Right ventricle myocardium inferior (tissue), 1 donor: ENCODE results near the gene TOGARAM1. TPM values are rescaled to one million over a fixed set of nuclear protein-coding genes. Genes with fewer than 3 reads are reported as not detected.
"Not testable (repeated sequence)": the region's sequence is repeated elsewhere in the genome, so short reads cannot be mapped to it uniquely, and the experiment has no call there.

Source experiments
- ATAC-seq: fragments of 200-7000 bp; cut with Tn5 transposase; one replicate; pipeline ENCODE4 v1.9.1; 2020; ENCODE audit warnings: mild to moderate bottlenecking, moderate library complexity
- DNase-seq: peaks from one replicate; pipeline ENCODE4 v3.0.0; 2021; ENCODE audit errors: missing footprints
- intact Hi-C: fragments of 100-400 bp; cut with DNase I; formaldehyde crosslinking; loops from one replicate; pipeline ENCODE4 v1.11.0; 2022
- total RNA-seq: library from RNA; stranded (reverse); fragmentation: NEBNext Ultra II Directional; extraction: Animal tissue kit (Norgen Biotek cat#: 25700); gene quantifications from one replicate; pipeline ENCODE4 v1.2.1, GENCODE V29; 2021
- donor health status: DM: no; HTN: yes; CAD: no; lungs with severe emphysema.

TOGARAM1 gene
- total RNA-seq, 1 donor from 2014 or later, result 20.5 TPM

DNA sequence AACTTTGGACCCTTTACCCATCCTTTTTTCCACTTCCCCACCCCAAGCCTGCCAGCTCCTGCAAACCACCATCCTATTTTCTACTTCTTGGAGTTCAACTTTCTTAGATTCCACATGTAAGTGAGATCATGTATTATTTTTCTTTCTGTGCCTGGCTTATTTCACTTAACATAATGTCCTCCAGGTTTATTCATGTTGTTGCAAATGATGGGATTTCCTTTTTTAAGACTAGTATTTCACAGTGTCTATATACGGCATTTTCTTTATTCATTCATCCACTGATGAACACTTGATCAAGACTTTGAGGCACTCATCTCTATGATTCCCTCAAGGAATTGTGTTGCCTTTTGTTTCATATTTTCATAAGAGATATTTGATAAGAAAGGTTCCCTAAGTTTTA is 116.3 kb downstream of the TOGARAM1 start:
- ATAC-seq (no peak), DNase-seq (no peak)
- intact Hi-C loops, result no loop called here

DNA sequence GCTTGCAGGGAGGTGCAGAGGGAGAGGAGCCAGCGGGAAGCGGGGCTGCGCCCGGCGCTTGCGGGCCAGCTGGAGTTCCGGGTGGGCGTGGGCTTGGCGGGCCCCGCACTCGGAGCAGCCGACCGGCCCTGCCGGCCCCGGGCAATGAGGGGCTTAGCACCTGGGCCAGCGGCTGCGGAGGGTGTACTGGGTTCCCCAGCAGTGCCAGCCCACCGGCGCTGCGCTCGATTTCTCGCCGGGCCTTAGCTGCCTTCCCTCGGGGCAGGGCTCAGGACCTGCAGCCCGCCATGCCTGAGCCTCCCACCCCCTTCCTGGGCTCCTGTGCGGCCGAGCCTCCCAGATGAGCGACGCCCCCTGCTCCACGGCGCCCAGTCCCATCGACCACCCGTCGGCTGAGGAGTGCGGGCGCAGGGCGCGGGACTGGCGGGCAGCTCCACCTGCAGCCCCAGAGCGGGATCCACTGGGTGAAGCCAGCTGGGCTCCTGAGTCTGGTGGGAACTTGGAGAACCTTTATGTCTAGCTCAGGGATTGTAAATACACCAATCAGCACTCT is 118.5 kb downstream of the TOGARAM1 start:
- not testable (repeated sequence) for ATAC-seq, DNase-seq
- intact Hi-C loops, result loop anchor here (5.0 kb wide), 2 partner anchors 118 to 183 kb away; partner anchors contain the start of genes KLHL28 and TOGARAM1

DNA sequence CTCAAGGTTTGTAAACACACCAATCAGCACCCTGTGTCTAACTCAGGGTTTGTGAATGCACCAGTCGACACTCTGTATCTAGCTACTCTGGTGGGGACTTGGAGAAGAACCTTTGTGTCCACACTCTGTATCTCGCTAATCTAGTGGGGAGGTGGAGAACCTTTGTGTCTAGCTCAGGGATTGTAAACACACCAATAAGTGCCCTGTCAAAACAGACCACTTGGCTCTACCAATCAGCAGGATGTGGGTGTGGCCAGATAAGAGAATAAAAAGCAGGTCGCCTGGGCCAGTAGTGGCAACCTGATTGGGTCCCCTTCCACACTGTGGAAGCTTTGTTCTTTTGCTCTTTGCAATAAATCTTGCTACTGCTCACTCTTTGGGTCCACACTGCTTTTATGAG is 119.1 kb downstream of the TOGARAM1 start:
- ATAC-seq, DNase-seq: not testable (repeated sequence)
- intact Hi-C loops, result loop anchor here (5.0 kb wide), 2 partner anchors 119 to 184 kb away; partner anchors contain the start of genes KLHL28 and TOGARAM1

DNA sequence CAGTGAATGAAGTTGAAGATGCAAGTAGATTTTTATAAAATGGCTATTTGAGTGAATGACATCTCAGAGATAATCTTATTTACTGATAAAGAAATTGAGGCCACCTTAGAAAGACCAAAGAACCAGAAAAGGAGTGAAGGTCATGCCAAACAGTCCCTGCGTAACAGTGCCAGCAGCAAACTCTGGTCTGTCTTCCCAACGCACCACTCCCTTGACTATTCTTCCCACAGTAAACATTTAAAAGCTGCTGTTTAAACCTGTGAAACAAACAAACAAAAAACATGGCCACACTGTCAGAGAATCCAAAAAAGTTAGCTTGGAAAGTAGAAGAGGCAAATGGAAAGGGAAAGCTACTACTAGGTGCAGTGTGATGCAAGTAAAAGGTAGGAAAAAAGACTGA is 120.4 kb downstream of the TOGARAM1 start:
- intact Hi-C loops, result loop anchor here (5.0 kb wide), 2 partner anchors 120 to 185 kb away; partner anchors contain the start of genes KLHL28 and TOGARAM1
- no peak for ATAC-seq
- DNase-seq, result no peak

DNA sequence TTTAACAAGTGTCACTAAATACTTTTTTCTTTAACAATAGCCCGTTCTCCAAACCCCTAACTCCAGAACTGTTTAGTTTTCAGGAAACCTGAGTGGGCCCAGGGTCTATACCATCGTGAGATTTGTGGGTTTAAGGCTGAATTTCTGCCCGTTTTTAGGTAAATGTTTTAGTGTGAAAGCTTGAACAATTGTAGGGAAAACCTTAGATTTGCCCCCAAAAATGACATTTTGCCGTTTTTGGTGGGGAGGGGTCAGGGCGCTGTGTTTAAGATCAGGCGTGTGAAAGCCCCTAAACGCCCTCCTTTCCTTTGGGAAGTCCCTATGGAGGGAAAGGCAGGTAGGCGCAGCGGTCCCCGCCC is 121.6 kb downstream of the TOGARAM1 start:
- intact Hi-C loops, result loop anchor here (5.0 kb wide), 2 partner anchors 121 to 186 kb away; partner anchors contain the start of genes KLHL28 and TOGARAM1
- DNase-seq, result no peak
- no peak for ATAC-seq

DNA sequence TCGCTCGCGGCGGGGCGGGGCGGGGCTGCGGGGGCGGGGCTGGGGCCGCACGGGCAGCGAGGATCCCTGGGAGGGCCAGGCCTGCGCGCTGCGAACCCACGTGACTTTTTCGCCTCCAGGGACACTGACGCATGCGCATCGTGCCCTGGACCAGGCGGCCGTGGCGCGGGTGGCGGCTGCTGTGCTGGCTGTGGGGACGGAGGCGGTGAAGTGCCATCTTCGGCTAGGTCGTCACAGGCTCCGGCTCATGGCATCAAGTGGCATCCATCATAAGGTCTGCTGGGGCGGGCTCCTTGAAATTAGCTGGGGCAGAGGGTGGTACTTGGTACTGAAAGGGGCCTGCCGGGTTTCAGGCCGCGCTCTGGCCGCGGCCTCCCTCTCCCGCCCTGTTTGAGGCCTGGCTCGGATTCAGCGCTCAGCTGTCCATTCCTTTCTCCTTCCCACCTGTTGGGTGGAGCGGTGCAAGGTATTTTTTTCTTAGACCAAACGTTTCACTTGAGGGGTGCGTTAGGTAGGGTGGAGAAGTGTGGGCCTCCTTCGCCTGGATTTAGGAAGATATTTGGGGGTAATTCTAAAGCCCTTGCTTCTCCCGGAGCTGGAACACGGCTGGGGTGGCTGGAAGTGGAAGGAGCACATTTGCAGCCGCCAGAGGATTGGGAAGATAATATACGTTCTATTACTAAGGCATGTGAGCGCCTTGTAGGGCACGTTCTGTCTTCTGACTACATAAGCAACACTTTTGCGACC is 122.2 kb downstream of the TOGARAM1 start, which contains the start of gene PRPF39:
TSS of gene PRPF39 (plus strand) at position 141 of the 747 bp plus-strand sequence. CDS start 11,124 bp downstream, outside the sequence.
- DNase-seq (peak; percentile 97), ATAC-seq (peak; percentile 100)
- intact Hi-C loops, result loop anchor here (2.0 to 5.0 kb wide), 3 partner anchors 51 to 187 kb away; partner anchors contain the start of genes FANCM, FKBP3, KLHL28 and TOGARAM1

DNA sequence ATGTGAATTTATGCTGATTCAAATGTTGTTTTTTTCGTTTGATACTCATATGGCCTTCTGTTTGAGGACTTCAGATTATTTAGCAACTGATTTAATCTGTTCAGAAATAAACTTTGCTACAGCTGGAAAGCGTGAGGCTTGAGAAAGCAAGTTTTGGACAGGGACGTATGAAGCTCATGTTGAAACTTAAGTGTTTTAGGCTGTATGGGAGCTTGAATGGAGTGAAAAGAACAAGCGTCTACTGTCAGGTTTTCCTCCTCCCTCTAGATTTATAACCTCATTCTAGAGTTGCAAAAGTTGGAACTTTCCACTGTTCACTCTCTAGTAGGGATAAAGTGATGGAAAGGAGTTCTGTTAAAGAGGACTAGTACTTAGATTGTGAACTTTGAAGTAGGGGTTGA is 123.0 kb downstream of the TOGARAM1 start:
- intact Hi-C loops, result loop anchor here (2.0 to 5.0 kb wide), 3 partner anchors 50 to 188 kb away; partner anchors contain the start of genes FANCM, FKBP3, KLHL28 and TOGARAM1

DNA sequence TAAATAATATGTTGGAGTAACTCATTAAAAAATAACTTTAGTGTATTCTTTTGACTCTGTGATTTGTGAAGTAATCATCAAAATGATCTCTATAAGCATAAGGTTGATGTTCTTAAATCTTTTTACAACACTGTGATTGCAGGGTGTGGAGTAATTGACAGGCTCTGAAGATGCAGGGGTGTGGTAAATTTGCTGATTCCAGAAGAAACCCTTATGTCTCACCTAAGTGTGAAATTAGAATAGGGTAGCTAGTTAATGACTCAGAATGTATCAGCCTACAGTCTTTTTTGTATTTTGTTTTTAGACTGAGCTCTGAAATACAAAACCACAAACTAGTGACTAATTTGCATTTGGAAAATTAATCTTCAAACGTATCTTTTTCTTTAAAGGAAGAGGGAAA is 127.8 kb downstream of the TOGARAM1 start:
- intact Hi-C loops, result no loop called here
- DNase-seq, result no peak
- no peak for ATAC-seq

More for the DNA sequence above, 123.0 kb downstream of the TOGARAM1 start:
- no peak for DNase-seq
- ATAC-seq, result no peak

DNA sequence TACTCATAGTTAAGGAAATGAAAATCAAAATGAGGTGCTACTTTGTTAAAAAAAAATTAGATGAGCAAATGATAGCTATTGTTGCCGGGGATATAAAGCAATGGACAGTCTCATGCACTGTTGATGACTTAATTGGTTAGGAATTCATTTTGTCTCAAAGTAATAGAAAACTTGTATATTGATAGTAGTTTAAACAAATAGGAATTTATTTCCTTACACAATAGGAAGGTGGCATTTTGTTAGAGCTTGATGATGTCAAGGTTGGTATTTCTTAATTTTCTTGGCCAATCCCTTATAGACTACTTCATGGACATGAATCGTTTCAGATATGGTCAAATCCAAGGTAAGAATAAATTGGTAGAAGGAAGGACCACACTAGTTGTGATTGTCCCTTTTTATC is 129.7 kb downstream of the TOGARAM1 start:
- ATAC-seq, result no peak
- intact Hi-C loops, result no loop called here
- DNase-seq, result no peak

DNA sequence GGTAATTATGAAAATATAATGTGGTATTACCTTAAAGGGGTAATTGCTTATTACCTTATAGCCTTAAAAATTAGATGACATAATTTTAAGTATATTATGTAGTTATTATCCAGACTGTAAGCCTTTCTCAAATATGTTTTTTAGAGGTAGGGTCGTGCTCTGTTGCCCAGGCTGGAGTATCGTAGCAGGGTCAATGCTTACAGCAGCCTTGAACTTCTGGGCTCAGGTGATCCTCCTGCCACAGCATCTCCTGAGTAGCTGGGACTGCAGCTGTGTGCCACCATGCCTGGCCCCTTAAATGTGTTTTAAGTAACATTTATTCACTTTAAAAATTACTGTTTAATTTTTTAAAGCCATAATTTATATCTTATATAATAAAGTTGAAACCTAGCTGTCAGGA is 132.3 kb downstream of the TOGARAM1 start:
- ATAC-seq, result no peak
- intact Hi-C loops, result no loop called here

DNA sequence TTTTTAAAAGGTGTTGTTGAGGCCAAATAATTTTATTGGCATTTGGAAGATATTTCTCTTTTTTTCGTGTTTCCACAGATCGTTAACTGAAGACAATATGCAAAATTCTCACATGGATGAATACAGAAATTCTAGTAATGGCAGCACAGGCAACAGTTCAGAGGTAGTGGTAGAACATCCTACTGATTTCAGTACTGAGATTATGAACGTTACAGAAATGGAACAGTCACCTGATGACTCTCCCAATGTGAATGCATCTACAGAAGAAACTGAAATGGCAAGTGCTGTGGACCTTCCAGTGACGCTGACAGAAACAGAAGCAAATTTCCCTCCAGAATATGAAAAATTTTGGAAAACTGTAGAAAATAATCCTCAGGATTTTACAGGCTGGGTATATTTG is 133.2 kb downstream of the TOGARAM1 start:
- DNase-seq (no peak), ATAC-seq (no peak)
- intact Hi-C loops, result no loop called here

More for the DNA sequence above, 132.3 kb downstream of the TOGARAM1 start:
- no peak for DNase-seq

DNA sequence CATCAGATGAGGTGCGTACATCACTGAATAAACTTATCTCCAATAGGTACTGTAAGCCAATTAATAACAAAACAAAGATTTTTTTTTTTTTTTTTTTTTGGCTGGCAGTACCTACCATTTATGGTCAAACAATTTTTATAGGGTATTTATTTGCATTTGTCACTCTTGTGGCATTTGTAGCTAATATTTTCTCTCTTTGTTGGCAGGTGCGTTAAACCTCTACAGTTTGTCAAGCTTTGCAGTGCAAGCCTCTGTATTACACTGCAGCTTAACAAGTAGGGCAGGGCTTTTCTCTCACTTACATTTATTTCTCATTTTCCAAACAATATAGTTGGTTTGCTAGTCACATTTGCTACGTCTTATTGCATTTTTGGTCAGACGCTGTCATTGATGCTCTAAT is 134.2 kb downstream of the TOGARAM1 start:
- ATAC-seq, result no peak
- DNase-seq, result no peak
- intact Hi-C loops, result no loop called here

DNA sequence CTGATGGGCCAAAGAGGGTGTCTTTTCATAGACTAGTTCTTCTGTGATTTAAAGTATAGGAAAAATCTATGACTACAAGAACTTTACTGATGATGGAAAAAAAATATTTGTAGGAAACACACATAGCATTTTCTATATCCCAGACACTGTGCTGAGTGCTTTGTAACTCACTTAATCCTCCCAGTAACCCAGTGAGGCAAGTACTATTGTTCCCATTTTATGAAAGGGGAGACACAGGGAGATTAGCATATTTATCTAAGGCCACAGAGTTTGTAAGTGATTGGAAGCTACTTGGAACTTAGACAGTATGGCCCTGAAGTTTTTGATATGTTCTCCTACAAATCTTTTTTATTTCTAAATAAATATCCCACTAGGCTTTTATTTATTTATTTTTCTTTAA is 141.8 kb downstream of the TOGARAM1 start:
- DNase-seq (no peak), ATAC-seq (no peak)
- intact Hi-C loops, result no loop called here

DNA sequence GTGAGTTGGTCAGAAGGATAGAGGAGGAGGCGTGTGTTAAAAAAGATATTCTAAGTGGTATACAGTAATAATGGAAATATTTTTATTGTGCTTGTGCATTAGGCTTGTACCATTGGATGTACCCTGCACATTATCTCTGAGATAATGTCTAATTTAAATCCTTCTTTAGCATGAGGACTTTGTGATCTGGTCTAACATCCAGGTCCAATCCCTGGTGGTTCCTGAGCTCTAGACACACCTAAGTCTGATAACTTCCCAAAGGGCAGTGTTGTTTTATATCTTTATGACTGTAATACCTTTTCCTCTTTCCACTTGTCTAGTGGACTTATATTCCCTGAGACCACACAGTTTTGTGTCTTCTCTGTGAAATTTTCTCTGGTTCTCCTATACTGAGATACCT is 142.6 kb downstream of the TOGARAM1 start:
- ATAC-seq (no peak), DNase-seq (no peak)
- intact Hi-C loops, result no loop called here

DNA sequence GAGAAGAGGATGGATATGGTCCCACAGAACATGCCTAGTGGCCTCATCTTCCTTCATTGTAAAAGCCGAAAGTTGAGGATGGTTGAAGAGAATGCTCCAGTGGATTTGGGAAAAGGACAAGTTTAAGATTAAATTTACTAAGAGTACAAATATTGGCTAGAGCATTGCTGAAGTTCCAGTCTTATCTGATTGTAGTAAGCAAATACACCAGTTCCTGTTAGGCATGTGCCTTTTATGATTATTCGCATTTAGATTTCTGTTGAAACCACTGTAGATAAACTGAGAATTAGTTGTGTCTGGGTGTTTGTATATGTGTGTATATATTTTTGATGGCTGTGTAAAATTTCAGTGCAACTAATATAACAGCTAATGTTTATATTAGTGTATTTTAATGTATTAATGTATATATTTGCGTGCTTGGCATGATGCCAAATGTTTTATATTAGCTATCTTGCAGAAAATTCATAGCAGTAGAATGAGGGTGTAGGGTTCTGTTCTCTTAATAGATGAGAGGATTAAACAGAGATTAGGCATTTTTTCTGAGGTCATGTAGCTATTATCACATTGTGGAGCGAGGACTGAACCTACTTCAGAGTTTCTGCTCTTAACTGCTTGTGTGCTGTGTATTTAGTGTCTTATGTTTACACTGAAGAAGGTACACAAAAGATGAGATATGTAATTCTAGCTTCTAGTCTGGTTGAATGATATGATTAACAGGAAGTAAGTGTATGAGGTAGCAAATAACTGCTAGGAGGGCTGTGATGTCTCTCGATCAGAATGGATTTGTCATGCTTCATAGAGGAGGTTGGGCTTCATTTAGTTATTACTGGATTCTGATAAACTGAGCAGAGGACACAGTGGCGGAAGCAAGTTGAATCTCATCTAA is 151.1 kb downstream of the TOGARAM1 start:
- intact Hi-C loops, result no loop called here

DNA sequence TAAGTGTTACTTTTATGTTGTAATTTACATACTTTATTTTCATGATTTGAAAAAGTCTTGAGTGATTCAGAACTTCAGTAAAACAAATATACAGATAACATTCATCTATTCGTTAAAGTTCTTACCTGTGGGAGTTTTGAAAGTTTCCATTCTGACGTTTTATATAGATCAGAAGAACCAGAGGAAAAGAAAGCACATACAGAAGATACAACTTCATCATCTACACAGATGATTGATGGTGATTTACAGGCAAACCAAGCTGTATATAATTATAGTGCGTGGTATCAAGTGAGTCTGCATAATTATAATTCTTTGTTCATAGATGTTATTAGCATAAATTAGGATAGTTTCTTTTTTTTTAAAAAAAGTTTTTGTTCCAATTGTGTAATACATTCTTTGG is 152.3 kb downstream of the TOGARAM1 start:
- ATAC-seq, result no peak
- DNase-seq, result no peak
- intact Hi-C loops, result no loop called here

More for the DNA sequence above, 151.1 kb downstream of the TOGARAM1 start:
- ATAC-seq, result no peak
- no peak for DNase-seq

DNA sequence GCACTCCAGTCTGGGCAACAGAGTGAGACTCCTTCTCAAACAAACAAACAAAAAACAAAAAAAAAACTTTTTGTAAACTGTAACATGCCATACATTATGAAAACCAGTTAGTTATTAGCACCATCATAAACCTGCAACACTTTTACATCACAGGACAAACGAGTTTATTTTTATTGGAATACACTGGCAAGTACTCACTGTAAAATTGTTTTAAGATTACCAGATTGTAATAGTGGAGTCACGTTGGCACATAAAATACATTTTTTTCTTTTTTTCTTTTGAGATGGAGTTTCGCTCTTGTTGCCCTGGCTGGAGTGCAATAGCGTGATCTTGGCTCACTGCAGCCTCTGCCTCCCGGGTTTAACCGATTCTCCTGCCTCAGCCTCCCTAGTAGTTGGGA is 156.6 kb downstream of the TOGARAM1 start:
- intact Hi-C loops, result no loop called here
- no peak for DNase-seq
- ATAC-seq, result no peak

DNA sequence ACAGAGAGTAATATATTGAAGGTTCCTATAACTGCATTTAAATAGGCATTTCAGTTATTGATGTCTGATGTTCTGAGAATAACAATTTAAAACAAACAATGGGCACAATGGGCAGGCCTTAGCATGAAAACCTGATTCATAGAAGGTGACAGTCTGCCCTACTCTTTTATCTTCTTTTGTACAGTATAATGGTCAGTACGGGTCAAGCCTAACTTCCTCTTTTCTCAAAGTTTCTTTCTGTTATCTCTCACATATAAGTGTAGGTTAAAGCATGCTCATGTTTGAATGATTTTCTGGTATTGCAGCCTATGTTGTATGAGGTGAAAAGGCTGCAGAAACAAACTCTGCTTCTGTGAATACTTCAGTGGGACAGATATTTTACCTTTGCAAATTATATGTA is 158.1 kb downstream of the TOGARAM1 start:
- DNase-seq (no peak), ATAC-seq (no peak)
- intact Hi-C loops, result no loop called here

DNA sequence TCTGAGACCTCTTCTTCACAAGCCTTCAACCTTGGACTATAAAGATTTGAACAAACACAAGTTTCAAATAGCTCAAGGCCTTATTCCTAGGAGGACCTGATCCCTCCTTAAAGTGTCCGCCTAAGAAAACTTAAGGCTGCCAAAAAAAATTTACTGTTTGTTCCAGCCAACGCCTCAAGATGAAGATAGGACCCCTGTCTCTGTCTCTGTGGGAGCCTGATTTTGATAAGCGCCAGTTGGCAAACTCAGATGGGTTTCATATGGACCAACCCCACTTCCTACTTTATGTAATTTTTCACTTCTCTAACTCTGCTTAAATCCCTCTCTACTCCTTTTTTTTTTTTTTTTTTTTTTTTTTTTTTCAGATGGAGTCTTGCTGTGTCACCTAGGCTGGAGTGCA is 161.3 kb downstream of the TOGARAM1 start:
- ATAC-seq (no peak), DNase-seq (no peak)
- intact Hi-C loops, result no loop called here
